ENCODE results near the gene PROX2. TPM values are rescaled to one million over a fixed set of nuclear protein-coding genes. Genes with fewer than 3 reads are reported as not detected.

The PROX2 gene
- total RNA-seq, 2 experiments from 2014 or later = not detected

GRCh38 chr14:74890262-74890661, 14.3 kb upstream of the PROX2 start:
- Mint-ChIP-seq H3K27ac (no peak overlapping the region), H3K4me3 (no peak overlapping the region), H3K27me3 (no peaks in the 10 kb centered on the region), H3K4me1 (peaks cover 35% of the 10 kb centered on the region), H3K36me3 (ENCODE audit: low read depth) (peaks cover 79% of the 10 kb centered on the region), H3K9me3 (no peaks in the 10 kb centered on the region)
- no peak for DNase-seq
- ChIA-PET CTCF (interaction anchor here (1.3 to 10.4 kb wide), 3 partner anchors 12 to 30 kb away, joined by 6 to 86 read pairs (median 19); no protein-coding TSS in a partner anchor), POLR2A (interaction anchor here (0.6 to 1.3 kb wide), 3 partner anchors 14 to 190 kb away, joined by 3 to 4 read pairs (median 3); partner anchors contain the start of gene PROX2)

DNA sequence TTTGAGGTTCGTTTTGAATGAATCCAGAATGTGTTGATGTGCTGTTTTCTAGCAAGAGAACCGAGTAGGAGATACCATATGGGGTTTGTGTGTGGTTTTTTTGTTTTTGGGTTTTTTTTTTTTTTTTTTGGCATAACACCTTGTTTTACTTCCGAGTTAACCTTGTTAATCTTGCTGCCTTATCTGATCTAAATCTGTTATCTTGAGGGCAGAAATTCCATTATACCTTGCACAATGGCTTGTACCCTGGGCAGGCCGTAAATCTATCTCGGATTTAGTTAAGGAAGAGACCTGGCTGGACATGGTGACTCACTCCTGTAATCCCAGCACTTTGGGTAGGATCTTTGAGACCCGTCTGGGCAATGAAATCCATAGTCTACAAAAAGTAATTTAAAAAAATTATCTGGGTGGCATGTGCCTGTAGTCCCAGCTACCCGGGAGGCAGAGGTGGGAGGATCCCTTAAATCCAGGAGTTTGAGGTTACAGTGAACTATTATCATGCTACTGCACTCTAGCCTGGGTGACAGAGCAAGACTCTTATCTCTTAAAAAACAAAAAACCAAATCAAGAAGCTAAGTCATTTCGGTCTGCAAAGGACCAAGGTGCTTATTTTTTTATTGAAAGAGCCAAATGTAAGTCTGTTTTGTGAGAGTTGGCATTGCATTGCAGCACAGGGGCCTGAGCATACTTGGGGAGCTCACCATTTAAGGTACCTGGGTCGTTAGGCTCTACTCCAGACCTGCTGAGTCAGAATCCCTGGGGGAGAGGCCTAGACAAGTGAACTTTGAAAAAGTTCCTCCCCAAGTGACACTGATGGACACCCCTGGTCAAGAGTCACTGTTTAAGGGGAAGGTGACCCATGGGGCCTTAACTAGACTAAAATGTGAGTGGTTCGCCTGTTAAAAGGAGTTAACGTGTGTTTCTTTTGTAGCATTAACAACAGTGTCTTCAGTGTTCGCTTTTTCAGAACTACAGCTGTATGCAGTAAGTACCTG, 12.5 kb upstream of the PROX2 start:
- Mint-ChIP-seq H3K27me3 (no peaks in the 10 kb centered on the region), H3K27ac (peak overlapping the region; percentile 44), H3K4me1 (peaks cover 53% of the 10 kb centered on the region), H3K36me3 (ENCODE audit: low read depth) (peaks cover 79% of the 10 kb centered on the region), H3K4me3 (no peak overlapping the region), H3K9me3 (no peaks in the 10 kb centered on the region)
- CTCF ChIA-PET = interaction anchor here (0.7 to 10.4 kb wide), 6 partner anchors 12 to 1011 kb away, joined by 3 to 86 read pairs (median 4); no protein-coding TSS in a partner anchor
- POLR2A ChIA-PET = interaction anchor here (1.3 kb wide), 1 partner anchor 20 kb away, joined by 3 read pairs; no protein-coding TSS in a partner anchor
- DNase-seq = no peak

DNA sequence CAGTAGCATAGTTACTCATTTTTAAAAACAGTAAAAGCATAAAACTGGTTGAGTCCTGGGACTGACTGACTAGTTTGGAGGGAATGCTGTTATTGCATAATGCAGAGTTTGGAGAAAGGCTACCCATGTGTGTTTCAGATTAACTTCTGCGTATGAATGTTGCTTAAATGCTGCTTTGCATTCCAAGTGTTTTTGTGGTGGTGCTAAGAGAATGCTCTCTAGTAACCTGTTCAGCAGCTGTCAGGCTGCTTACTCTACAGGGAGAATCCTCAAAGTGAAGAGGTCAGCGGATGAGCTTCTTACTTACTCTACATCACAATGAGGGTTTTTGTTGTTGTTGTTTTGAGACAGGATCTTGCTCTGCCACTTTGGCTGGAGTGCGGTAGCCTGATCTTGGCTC, 10.1 kb upstream of the PROX2 start:
- H3K27me3 Mint-ChIP-seq = no peaks in the 10 kb centered on the region
- no peak for DNase-seq
- no peak overlapping the region for H3K4me3 Mint-ChIP-seq
- CTCF ChIA-PET = interaction anchor here (1.0 to 1.4 kb wide), 2 partner anchors 20 to 25 kb away, joined by 6 read pairs; no protein-coding TSS in a partner anchor
- H3K9me3 Mint-ChIP-seq = no peaks in the 10 kb centered on the region
- POLR2A ChIA-PET = interaction anchor here (0.8 to 1.9 kb wide), 4 partner anchors 13 to 55 kb away, joined by 3 to 4 read pairs (median 3); partner anchors contain the start of gene RPS6KL1
- peaks cover 68% of the 10 kb centered on the region for H3K36me3 Mint-ChIP-seq (ENCODE audit: low read depth)
- H3K27ac Mint-ChIP-seq = no peak overlapping the region
- H3K4me1 Mint-ChIP-seq = peaks cover 68% of the 10 kb centered on the region

DNA sequence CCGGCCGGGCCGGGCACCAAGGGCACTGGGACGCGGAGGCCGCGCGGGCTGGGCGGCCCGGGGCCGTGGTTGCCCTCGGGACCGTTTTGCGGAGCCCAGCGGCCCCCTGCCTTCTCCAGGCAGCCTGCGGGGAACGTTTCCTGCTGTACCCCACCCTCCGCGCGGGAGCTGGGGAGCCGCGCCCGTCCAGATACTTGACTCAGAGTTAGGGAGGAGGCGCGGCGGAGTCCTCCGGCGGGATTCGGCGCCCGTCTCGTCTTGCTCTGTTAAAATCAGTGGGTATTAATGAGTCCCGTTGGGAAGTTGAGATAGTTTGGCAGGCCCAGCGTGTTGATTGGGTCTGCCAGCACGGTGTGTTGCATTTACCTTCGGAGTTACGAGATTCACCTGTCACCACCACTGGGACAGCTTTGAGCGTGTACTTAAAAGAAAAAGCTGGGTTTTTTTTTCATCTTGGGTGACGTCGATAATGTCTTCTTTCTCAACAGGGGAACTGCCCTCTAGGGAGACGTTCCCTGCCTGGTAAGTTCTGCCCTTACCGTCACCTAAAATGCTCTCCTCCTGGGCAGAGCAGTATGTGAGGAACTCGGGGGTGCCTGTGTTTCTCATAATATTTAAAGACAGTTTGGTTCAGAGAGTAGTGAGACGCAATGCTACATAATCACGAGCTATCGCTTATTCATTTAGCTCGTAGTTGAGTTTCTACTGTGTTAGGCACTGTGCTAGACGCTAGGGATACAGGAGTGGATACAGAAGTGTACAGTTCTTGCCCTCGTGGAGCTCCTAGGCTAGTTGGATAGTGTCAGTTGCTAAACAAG, 6.4 kb upstream of the PROX2 start:
- Mint-ChIP-seq H3K9me3 (no peaks in the 10 kb centered on the region), H3K36me3 (ENCODE audit: low read depth) (peaks cover 42% of the 10 kb centered on the region), H3K27ac (peak overlapping the region; percentile 92), H3K4me3 (peak overlapping the region; percentile 91), H3K27me3 (no peaks in the 10 kb centered on the region), H3K4me1 (peaks cover 62% of the 10 kb centered on the region)
- peak; percentile 66 for DNase-seq
- ChIA-PET POLR2A (interaction anchor here (0.7 to 5.3 kb wide), 26 partner anchors 10 to 1116 kb away, joined by 3 to 54 read pairs (median 4); partner anchors contain the start of genes ACYP1, EIF2B2, LTBP2 and NEK9), CTCF (interaction anchor here (1.0 to 6.6 kb wide), 10 partner anchors 9 to 413 kb away, joined by 3 to 53 read pairs (median 6); no protein-coding TSS in a partner anchor)

GRCh38 chr14:74881431-74882102, 5.6 kb upstream of the PROX2 start, which contains the start of gene DLST:
DLST (plus strand) TSS chr14:74881916; CDS start chr14:74881954, 38 bp downstream.
- peak; percentile 87 for DNase-seq
- no peaks in the 10 kb centered on the region for H3K27me3 Mint-ChIP-seq
- H3K36me3 Mint-ChIP-seq (ENCODE audit: low read depth) = peaks cover 41% of the 10 kb centered on the region
- peaks cover 61% of the 10 kb centered on the region for H3K4me1 Mint-ChIP-seq
- H3K9me3 Mint-ChIP-seq = no peaks in the 10 kb centered on the region
- ChIA-PET POLR2A (interaction anchor here (0.6 to 5.3 kb wide), 22 partner anchors 9 to 1117 kb away, joined by 3 to 54 read pairs (median 4); partner anchors contain the start of genes ACYP1, EIF2B2, NEK9 and RPS6KL1), CTCF (interaction anchor here (0.9 to 6.6 kb wide), 8 partner anchors 12 to 271 kb away, joined by 3 to 53 read pairs (median 8); partner anchors contain the start of gene YLPM1)
- peak within 1 kb of the TSS; percentile 91 for H3K4me3 Mint-ChIP-seq
- H3K27ac Mint-ChIP-seq = peak within 1 kb of the TSS; percentile 92

GRCh38 chr14:74879427-74880182, 3.7 kb upstream of the PROX2 start:
- peaks cover 56% of the 10 kb centered on the region for H3K4me1 Mint-ChIP-seq

DNA sequence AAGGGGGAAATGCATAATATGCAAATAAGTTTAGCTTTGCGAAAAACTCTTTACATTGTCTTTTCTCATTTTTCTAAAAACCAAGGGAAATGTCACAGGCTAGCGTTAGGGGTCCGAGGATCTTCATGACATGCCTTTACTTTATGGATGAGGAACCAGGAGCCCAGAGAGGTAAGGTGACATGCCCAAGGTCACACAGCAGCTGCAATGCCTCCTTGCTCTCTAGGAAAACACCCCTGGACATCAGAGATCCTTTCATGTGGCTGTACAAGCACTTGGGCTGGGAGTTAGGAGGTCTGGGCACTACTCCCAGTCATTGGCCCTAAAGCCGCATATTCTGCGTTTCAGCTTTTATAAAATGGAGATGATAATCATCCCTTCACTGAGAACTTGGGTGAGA, 741 bp downstream of the PROX2 start:
- Mint-ChIP-seq H3K9me3 (no peaks in the 10 kb centered on the region), H3K36me3 (ENCODE audit: low read depth) (no peaks in the 10 kb centered on the region), H3K27ac (no peak overlapping the region), H3K4me3 (no peak overlapping the region), H3K27me3 (no peaks in the 10 kb centered on the region), H3K4me1 (peaks cover 23% of the 10 kb centered on the region)
- POLR2A ChIA-PET = no interaction called here
- CTCF ChIA-PET = interaction anchor here (0.8 to 9.9 kb wide), 8 partner anchors 14 to 267 kb away, joined by 3 to 115 read pairs (median 3); no protein-coding TSS in a partner anchor
- DNase-seq = no peak

More at GRCh38 chr14:74879427-74880182, 3.7 kb upstream of the PROX2 start:
- no peak for DNase-seq
- H3K9me3 Mint-ChIP-seq = no peaks in the 10 kb centered on the region
- ChIA-PET POLR2A (interaction anchor here (4.1 to 5.3 kb wide), 2 partner anchors 12 to 27 kb away, joined by 34 to 54 read pairs; no protein-coding TSS in a partner anchor), CTCF (interaction anchor here (0.6 to 9.9 kb wide), 7 partner anchors 10 to 251 kb away, joined by 3 to 115 read pairs (median 4); no protein-coding TSS in a partner anchor)
- H3K27ac Mint-ChIP-seq = no peak overlapping the region
- H3K27me3 Mint-ChIP-seq = no peaks in the 10 kb centered on the region
- H3K36me3 Mint-ChIP-seq (ENCODE audit: low read depth) = peaks cover 23% of the 10 kb centered on the region
- peak overlapping the region; percentile 0 for H3K4me3 Mint-ChIP-seq

DNA sequence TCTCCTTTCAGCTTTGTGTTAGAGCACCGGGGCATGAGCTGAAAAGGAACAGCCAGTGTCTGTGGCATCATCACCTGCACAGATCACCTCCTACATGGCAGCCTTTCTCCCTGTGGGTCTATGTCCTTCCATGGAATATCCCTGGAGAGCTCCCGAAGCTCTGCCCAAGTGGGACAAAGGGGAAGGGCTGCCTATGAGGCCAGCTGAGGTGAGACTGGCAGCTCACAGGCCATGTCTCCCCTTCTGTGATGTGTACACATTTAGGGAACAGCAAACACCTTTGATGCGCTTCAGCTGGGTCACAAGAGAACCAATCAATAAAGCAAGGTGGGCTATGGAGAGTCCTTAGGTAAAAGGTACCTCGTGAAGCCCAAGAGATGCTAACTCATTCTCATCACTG, 4.1 kb downstream of the PROX2 start:
- peaks cover 28% of the 10 kb centered on the region for H3K4me1 Mint-ChIP-seq
- no peaks in the 10 kb centered on the region for H3K9me3 Mint-ChIP-seq
- no peak overlapping the region for H3K4me3 Mint-ChIP-seq
- POLR2A ChIA-PET = interaction anchor here (1.1 to 4.0 kb wide), 4 partner anchors 9 to 305 kb away, joined by 3 to 26 read pairs (median 7); partner anchors contain the start of genes DLST and TMED10
- no peaks in the 10 kb centered on the region for H3K36me3 Mint-ChIP-seq (ENCODE audit: low read depth)
- no peak for DNase-seq
- no peaks in the 10 kb centered on the region for H3K27me3 Mint-ChIP-seq
- CTCF ChIA-PET = interaction anchor here (0.7 to 9.9 kb wide), 5 partner anchors 9 to 255 kb away, joined by 3 to 115 read pairs (median 5); partner anchors contain the start of genes DLST and NEK9
- no peak overlapping the region for H3K27ac Mint-ChIP-seq

- Mint-ChIP-seq H3K4me3 (no peak overlapping the region), H3K27ac (no peak overlapping the region), H3K9me3 (no peaks in the 10 kb centered on the region), H3K4me1 (peaks cover 19% of the 10 kb centered on the region), H3K27me3 (no peaks in the 10 kb centered on the region), H3K36me3 (ENCODE audit: low read depth) (no peaks in the 10 kb centered on the region)
- DNase-seq = no peak
- POLR2A ChIA-PET = interaction anchor here (0.9 to 3.2 kb wide), 4 partner anchors 13 to 80 kb away, joined by 3 to 54 read pairs (median 4); partner anchors contain the start of gene DLST
- CTCF ChIA-PET = interaction anchor here (1.4 to 5.5 kb wide), 5 partner anchors 9 to 37 kb away, joined by 4 to 53 read pairs (median 15); partner anchors contain the start of gene DLST
Measured at GRCh38 chr14:74868739-74869138, 7.2 kb downstream of the PROX2 start.

GRCh38 chr14:74867673-74868072, 8.3 kb downstream of the PROX2 start:
- ChIA-PET CTCF (interaction anchor here (1.0 to 5.5 kb wide), 10 partner anchors 8 to 259 kb away, joined by 3 to 53 read pairs (median 5); partner anchors contain the start of genes DLST and PROX2), POLR2A (interaction anchor here (0.8 to 3.2 kb wide), 6 partner anchors 9 to 81 kb away, joined by 3 to 54 read pairs (median 4); partner anchors contain the start of genes DLST and PROX2)
- peak overlapping the region; percentile 55 for H3K27ac Mint-ChIP-seq
- no peaks in the 10 kb centered on the region for H3K9me3 Mint-ChIP-seq
- no peak overlapping the region for H3K4me3 Mint-ChIP-seq
- no peaks in the 10 kb centered on the region for H3K27me3 Mint-ChIP-seq
- DNase-seq = peak; percentile 78
- peaks cover 19% of the 10 kb centered on the region for H3K4me1 Mint-ChIP-seq
- no peaks in the 10 kb centered on the region for H3K36me3 Mint-ChIP-seq (ENCODE audit: low read depth)

Measured in activated CD4-positive, alpha-beta memory T cell treated with anti-CD3 and anti-CD28 coated beads, Interleukin-2, amount 10 ng/mL, durations not matched to agents 7 days and 5 days (primary cell).